ENCODE data around the gene EML4. TPM values are rescaled to one million over a fixed set of nuclear protein-coding genes. Genes with fewer than 3 reads are reported as not detected.
A peak's percentile ranks its signal among the peaks of the same experiment; 100 is the strongest.

The EML4 gene
- total and polyA plus RNA-seq, 2 of the 13 experiments (the other 11 are each of a cell fraction or from before 2014, with no cell fraction given) = 243 to 476 TPM

- no peak for DNase-seq (ENCODE audit: low spot score)
- POLR2A ChIA-PET = no interaction called here
- TF ChIP-seq ZNF83 (CRISPR knock-in tag; IDR thresholded peaks at IDR 0.05; ENCODE audit: borderline replicate concordance) (no peak), NFIB (CRISPR knock-in tag; IDR thresholded peaks at IDR 0.05; ENCODE audit: borderline replicate concordance) (0 out of 2 replicates have a peak, but pooled peaks have one; percentile 73), CBFB (CRISPR knock-in tag; IDR thresholded peaks at IDR 0.05) (peak; percentile 33; the same call in 1 of the 2 replicates), ZNF710 (CRISPR knock-in tag; IDR thresholded peaks at IDR 0.05; ENCODE audit: borderline replicate concordance) (0 out of 2 replicates have a peak, but pooled peaks have one; percentile 37), ZNF274 (CRISPR knock-in tag; IDR thresholded peaks at IDR 0.05) (peak; percentile 93), ZC3H4 (CRISPR knock-in tag; IDR thresholded peaks at IDR 0.05; ENCODE audit: borderline replicate concordance) (peak; percentile 34; the same call in 1 of the 2 replicates), MBD4 (IDR thresholded peaks at IDR 0.05; ENCODE audit: borderline replicate concordance, low read length) (peak; percentile 84; the same call in 1 of the 2 replicates), ZGPAT (CRISPR knock-in tag; IDR thresholded peaks at IDR 0.05) (peak; percentile 19; the same call in 1 of the 2 replicates), NCOR1 (IDR thresholded peaks at IDR 0.05; ENCODE audit: borderline replicate concordance, low read length) (no peak), POLR2AphosphoS2 (IDR thresholded peaks at IDR 0.05; ENCODE audit: low read depth, low read length) (peak; percentile 64; the same call in 1 of the 2 replicates), ZNF253 (CRISPR knock-in tag; IDR thresholded peaks at IDR 0.05; ENCODE audit: borderline replicate concordance) (0 out of 2 replicates have a peak, but pooled peaks have one; percentile 36), ZNF547 (CRISPR knock-in tag; IDR thresholded peaks at IDR 0.05) (peak; percentile 80; the same call in 1 of the 2 replicates), AGO2 (optimal IDR thresholded peaks at IDR 0.05; ENCODE audit: low read depth, low read length) (peak; percentile 95), IRF2 (CRISPR knock-in tag; IDR thresholded peaks at IDR 0.05) (0 out of 2 replicates have a peak, but pooled peaks have one; percentile 9), ZNF615 (CRISPR knock-in tag; IDR thresholded peaks at IDR 0.05; ENCODE audit: borderline replicate concordance) (peak; percentile 52; the same call in 1 of the 2 replicates), AKAP8 (CRISPR knock-in tag; IDR thresholded peaks at IDR 0.05) (0 out of 2 replicates have a peak, but pooled peaks have one; percentile 67), ZSCAN25 (CRISPR knock-in tag; IDR thresholded peaks at IDR 0.05) (no peak), ZFP91 (CRISPR knock-in tag; IDR thresholded peaks at IDR 0.05; ENCODE audit: borderline replicate concordance) (peak; percentile 16), PAF1 (CRISPR knock-in tag; IDR thresholded peaks at IDR 0.05) (peak; percentile 94)
These were observed 171.9 kb downstream of the EML4 start for GRCh38 chr2:42340938-42341636.

More at GRCh38 chr2:42340938-42341636, 171.9 kb downstream of the EML4 start:
- in situ Hi-C loops (cut with HindIII; ENCODE audit: extremely low pct_ligation_motif_present, low pct_unique_long_range_greater_than_20kb) (no loop called here), intact Hi-C loops (cut with micrococcal nuclease; ENCODE audit: unreplicated experiment) (no loop called here)
- no peak overlapping the region for H2AFZ ChIP-seq (ENCODE audit: low read length)
- BruUV-seq (replicated peaks) = no TSS peak
- peak; percentile 1 for ATAC-seq
- H3K4me2 ChIP-seq (ENCODE audit: low read depth, low read length) = no peak overlapping the region
- H4K20me1 ChIP-seq (ENCODE audit: insufficient read depth, low read length) = peaks cover 44% of the 10 kb centered on the region
- H3K27me3 ChIP-seq (ENCODE audit: control insufficient read depth in 1 of 2, insufficient read depth in 2 of 2, low read length in 2 of 2) = no peaks in the 10 kb centered on the region
- H3K9ac ChIP-seq (ENCODE audit: insufficient read depth, low read depth, low read length) = no peak overlapping the region
- peaks cover 5 to 8% of the 10 kb centered on the region in 2 experiments for H3K36me3 ChIP-seq (replicated peaks in 1 of 2; ENCODE audit: control insufficient read depth in 1 of 2, insufficient read depth in 2 of 2, low read length in 2 of 2)
- H3K4me3 ChIP-seq (replicated peaks in 1 of 3; ENCODE audit: insufficient read depth in 1 of 3, low read depth in 2 of 3, low read length in 3 of 3) = no peak overlapping the region
- H3K4me1 ChIP-seq (ENCODE audit: insufficient read depth, low read length) = peaks cover 37% of the 10 kb centered on the region
- no peaks in the 10 kb centered on the region for H3K9me3 ChIP-seq (ENCODE audit: low read length)
- H3K27ac ChIP-seq (ENCODE audit: extremely low read length, insufficient read depth, low read length) = no peak overlapping the region
- H3K79me2 ChIP-seq (ENCODE audit: insufficient read depth, low read length) = peaks cover 18% of the 10 kb centered on the region
- no peak for FAIRE-seq
- CTCF ChIA-PET (ENCODE audit: low intra/inter-chr PET ratio, low total read pairs) = no interaction called here
- 95% methylated on average over 10 of the region's 10 CpGs for WGBS (ENCODE audit: low lambda C conversion rate)

Measured in HepG2 (cell line).